ENCODE results near the gene LRP1B. TPM values are rescaled to one million over a fixed set of nuclear protein-coding genes. Genes with fewer than 3 reads are reported as not detected.

The LRP1B gene
- total RNA-seq, 1 donor from 2014 or later: 0.38 TPM

DNA sequence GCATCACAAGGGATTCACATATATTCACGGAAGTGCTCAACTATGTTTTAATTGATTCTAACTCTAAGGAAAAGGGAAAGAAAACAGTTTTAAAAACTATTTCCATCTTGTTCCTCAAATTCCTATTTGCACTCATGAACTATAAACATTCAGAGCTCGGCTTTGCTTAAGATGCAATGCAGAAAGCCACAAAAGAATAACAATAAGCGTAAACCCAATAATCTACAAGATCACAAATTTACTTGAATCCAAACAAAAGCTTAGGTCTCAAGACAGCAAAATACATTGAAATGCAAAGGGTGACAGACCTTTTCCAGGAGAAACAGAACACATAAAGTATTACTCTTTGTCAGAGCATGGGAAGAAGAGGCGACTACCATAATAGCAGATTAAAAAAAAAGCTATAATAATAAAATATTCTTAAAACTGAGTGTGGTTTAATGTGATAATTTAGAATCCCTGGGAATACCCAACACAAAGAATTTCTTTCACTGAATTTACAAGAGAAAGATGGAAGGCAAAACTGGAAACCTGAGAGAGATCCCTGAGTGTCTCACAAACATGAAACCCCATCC is 1094.9 kb downstream of the LRP1B start:
- Histone ChIP-seq H3K27me3 (ENCODE audit: control insufficient read depth, insufficient read depth, low read length) (no peaks in the 10 kb centered on the region), H3K36me3 (ENCODE audit: control insufficient read depth, insufficient read depth, low read length) (no peaks in the 10 kb centered on the region), H3K4me3 (ENCODE audit: low read depth, low read length) (no peak overlapping the region)
- no peak for DNase-seq (ENCODE audit: low read depth)
- TF ChIP-seq, protein P1, sequence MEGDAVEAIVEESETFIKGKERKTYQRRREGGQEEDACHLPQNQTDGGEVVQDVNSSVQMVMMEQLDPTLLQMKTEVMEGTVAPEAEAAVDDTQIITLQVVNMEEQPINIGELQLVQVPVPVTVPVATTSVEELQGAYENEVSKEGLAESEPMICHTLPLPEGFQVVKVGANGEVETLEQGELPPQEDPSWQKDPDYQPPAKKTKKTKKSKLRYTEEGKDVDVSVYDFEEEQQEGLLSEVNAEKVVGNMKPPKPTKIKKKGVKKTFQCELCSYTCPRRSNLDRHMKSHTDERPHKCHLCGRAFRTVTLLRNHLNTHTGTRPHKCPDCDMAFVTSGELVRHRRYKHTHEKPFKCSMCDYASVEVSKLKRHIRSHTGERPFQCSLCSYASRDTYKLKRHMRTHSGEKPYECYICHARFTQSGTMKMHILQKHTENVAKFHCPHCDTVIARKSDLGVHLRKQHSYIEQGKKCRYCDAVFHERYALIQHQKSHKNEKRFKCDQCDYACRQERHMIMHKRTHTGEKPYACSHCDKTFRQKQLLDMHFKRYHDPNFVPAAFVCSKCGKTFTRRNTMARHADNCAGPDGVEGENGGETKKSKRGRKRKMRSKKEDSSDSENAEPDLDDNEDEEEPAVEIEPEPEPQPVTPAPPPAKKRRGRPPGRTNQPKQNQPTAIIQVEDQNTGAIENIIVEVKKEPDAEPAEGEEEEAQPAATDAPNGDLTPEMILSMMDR (IDR thresholded peaks at IDR 0.05; ENCODE audit: insufficient read depth, low read length, poor library complexity, severe bottlenecking): no peak

DNA sequence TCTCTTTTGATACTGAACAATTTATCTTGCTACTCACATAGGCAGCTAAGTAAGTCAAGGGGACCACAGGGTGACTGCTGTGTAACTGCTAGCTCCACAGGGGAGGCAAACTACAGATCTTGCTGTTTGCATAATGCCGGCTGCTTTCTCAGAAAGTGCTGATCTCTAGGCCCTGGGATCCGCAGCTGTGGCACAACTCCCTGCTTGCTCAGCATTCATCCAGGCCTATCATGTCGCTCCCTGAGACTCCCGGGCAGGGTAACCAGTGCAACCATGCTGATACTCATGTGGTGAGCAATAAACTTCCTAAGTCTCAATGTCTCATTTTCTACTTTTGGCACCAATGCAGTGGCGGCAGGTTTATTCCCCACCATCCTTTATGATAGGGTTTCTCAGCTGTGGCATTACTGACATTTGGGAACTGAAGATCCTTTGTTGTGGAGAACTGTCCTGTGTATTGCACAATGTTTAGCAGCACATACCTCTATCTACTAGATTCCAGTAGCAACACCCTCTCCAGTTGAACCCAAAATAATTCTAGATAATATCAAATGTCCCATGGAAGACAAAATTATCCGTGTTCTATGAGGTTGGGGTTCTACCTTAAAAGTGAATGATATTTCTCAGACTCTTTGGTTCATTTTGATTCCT is 1101.3 kb downstream of the LRP1B start:
- DNase-seq (ENCODE audit: low read depth): no peak
- H3K27me3 ChIP-seq (ENCODE audit: control insufficient read depth, insufficient read depth, low read length): no peaks in the 10 kb centered on the region
- H3K4me3 ChIP-seq (ENCODE audit: low read depth, low read length): no peak overlapping the region
- H3K36me3 ChIP-seq (ENCODE audit: control insufficient read depth, insufficient read depth, low read length): no peaks in the 10 kb centered on the region
- TF ChIP-seq, protein P1 (IDR thresholded peaks at IDR 0.05; ENCODE audit: insufficient read depth, low read length, poor library complexity, severe bottlenecking): no peak

DNA sequence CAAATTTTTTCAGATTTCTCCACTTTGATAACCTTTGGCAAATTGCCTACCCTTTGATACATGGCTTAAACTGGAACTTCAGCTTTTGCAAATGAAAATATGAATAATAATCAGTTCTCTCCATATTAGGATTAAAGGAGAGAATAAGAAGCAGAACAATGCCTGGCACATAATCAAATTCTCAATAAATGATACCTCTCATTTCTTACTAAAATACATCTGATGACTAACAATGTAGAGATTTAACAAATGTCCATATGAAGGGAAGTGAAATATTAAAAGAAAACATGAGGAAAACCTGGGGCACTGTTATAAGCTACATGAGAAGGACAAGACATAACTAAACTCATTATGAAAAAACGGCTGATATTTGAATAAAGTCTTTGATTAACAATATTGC is 1103.6 kb downstream of the LRP1B start:
- no peak overlapping the region for H3K4me3 ChIP-seq (ENCODE audit: low read depth, low read length)
- no peaks in the 10 kb centered on the region for H3K36me3 ChIP-seq (ENCODE audit: control insufficient read depth, insufficient read depth, low read length)
- no peaks in the 10 kb centered on the region for H3K27me3 ChIP-seq (ENCODE audit: control insufficient read depth, insufficient read depth, low read length)
- DNase-seq (ENCODE audit: low read depth): no peak
- TF ChIP-seq, protein P1 (IDR thresholded peaks at IDR 0.05; ENCODE audit: insufficient read depth, low read length, poor library complexity, severe bottlenecking): no peak

DNA sequence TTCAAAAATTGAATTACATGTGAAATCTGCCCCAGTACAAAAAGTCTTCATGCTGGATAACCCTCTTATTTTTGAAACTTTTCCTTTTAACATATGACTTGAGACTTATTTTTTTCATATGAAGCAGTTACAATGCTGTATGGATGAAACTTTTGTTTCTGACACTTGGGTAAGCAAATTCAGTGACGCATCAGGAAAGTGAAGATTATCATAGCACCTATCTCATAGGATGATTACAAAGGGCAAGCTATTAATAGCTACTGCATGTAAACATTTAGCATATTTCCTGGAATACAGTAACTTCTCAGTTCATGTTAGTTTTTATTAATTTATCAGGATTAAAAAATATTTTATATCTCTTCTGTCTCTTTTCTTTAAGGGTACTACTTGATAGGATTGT is 1109.2 kb downstream of the LRP1B start:
- no peak for DNase-seq (ENCODE audit: low read depth)
- Histone ChIP-seq H3K27me3 (ENCODE audit: control insufficient read depth, insufficient read depth, low read length) (no peaks in the 10 kb centered on the region), H3K36me3 (ENCODE audit: control insufficient read depth, insufficient read depth, low read length) (no peaks in the 10 kb centered on the region), H3K4me3 (ENCODE audit: low read depth, low read length) (no peak overlapping the region)
- TF ChIP-seq, protein P1 (IDR thresholded peaks at IDR 0.05; ENCODE audit: insufficient read depth, low read length, poor library complexity, severe bottlenecking): no peak

DNA sequence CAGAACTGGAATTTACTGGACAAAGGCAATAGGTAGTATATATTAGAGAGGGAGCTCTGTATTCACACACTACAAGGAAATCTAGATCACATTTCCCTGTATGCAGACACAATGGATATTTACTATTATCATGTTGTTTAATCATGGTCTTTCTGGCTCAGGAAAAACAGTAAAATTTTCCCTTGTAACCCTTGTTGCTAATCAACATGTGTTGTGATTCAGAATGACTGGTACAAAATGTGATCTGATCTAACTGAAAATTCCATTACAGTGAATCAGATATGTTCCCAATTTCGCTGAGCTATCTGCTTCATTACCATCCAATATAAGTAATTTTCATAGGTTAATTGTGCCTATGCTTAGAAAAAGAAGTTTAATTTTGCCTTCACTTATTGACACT is 1109.7 kb downstream of the LRP1B start:
- peak; percentile 38 for DNase-seq (ENCODE audit: low read depth)
- Histone ChIP-seq H3K4me3 (ENCODE audit: low read depth, low read length) (no peak overlapping the region), H3K36me3 (ENCODE audit: control insufficient read depth, insufficient read depth, low read length) (no peaks in the 10 kb centered on the region), H3K27me3 (ENCODE audit: control insufficient read depth, insufficient read depth, low read length) (no peaks in the 10 kb centered on the region)
- TF ChIP-seq, protein P1 (IDR thresholded peaks at IDR 0.05; ENCODE audit: insufficient read depth, low read length, poor library complexity, severe bottlenecking): no peak

DNA sequence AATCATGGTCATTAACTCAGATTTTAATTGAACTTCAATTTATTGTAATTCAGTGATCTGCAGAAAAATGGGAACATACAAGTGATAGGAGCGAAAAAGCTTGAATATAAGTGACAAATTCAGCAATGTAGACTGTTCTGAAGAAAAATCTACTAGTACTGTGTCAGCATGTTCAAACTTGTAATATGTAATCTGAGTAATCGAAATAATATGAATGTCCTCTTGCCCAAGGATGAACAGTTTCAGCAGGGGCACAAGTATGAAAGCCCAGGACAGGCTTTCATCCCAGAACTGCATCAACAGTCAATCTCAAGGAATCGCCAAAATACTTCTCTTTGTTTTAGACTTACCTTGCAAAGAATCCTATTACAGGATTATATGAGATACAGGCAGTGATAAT is 1110.5 kb downstream of the LRP1B start:
- DNase-seq (ENCODE audit: low read depth): no peak
- Histone ChIP-seq H3K36me3 (ENCODE audit: control insufficient read depth, insufficient read depth, low read length) (no peaks in the 10 kb centered on the region), H3K4me3 (ENCODE audit: low read depth, low read length) (no peak overlapping the region), H3K27me3 (ENCODE audit: control insufficient read depth, insufficient read depth, low read length) (no peaks in the 10 kb centered on the region)
- TF ChIP-seq, protein P1 (IDR thresholded peaks at IDR 0.05; ENCODE audit: insufficient read depth, low read length, poor library complexity, severe bottlenecking): no peak

All from kidney epithelial cell (primary cell).